ENCODE results near the gene DGKB. TPM values are rescaled to one million over a fixed set of nuclear protein-coding genes. Genes with fewer than 3 reads are reported as not detected.

Gene DGKB
- total and polyA plus RNA-seq, 8 donors: 0.20 to 260 (median 3.2) TPM; not detected in 4

GRCh38 chr7:14271441-14271840 is 631.1 kb downstream of the DGKB start:
- intact Hi-C loops (cut with DNase I; ENCODE audit: low total_unique reads): no loop called here
- no peak overlapping the region for H3K4me3 ChIP-seq

DNA sequence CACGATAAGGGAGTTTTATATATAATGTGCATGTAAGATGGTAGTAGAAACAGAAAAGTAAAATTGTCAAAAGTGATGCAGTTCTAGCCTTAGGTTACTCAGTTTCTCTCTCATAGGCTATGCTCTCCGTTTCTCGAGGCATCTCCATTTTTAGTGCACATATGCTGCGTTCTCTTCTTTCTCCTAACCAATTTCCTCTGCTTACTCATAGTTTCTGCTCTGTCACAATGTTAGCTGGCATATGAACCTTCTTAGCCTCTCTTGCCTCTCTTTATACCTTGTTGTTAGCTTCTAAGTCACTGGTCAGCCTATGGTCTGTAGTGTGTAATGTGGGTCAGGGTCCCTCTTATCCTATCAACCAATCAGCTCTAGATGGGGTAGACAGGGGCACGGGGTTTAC is 632.5 kb downstream of the DGKB start:
- H3K27ac ChIP-seq: no peak overlapping the region
- no peaks in the 10 kb centered on the region for H3K9me3 ChIP-seq
- TF ChIP-seq EP300 (IDR thresholded peaks at IDR 0.05): no peak
- no peak for TF ChIP-seq POLR2A (IDR thresholded peaks at IDR 0.05)
- no peak for TF ChIP-seq POLR2AphosphoS5 (IDR thresholded peaks at IDR 0.05)
- TF ChIP-seq CTCF (IDR thresholded peaks at IDR 0.05): no peak
- H3K4me3 ChIP-seq: no peak overlapping the region
- WGBS, 5 donors: 67 to 80% (median 76%) methylated on average over 5 of the region's 5 CpGs
- intact Hi-C loops (cut with DNase I; ENCODE audit: low total_unique reads): no loop called here
- H3K4me1 ChIP-seq: no peaks in the 10 kb centered on the region
- no peak for DNase-seq
- no peaks in the 10 kb centered on the region for H3K36me3 ChIP-seq
- no peaks in the 10 kb centered on the region for H3K27me3 ChIP-seq

More at GRCh38 chr7:14271441-14271840, 631.1 kb downstream of the DGKB start:
- no peaks in the 10 kb centered on the region for H3K4me1 ChIP-seq
- no peak for DNase-seq
- no peak overlapping the region for H3K27ac ChIP-seq
- no peaks in the 10 kb centered on the region for H3K9me3 ChIP-seq
- H3K27me3 ChIP-seq: no peaks in the 10 kb centered on the region
- 81 to 89% (median 81%) methylated on average over 3 of the region's 3 CpGs for WGBS, 5 donors
- TF ChIP-seq POLR2AphosphoS5 (IDR thresholded peaks at IDR 0.05) (no peak), CTCF (IDR thresholded peaks at IDR 0.05) (no peak), POLR2A (IDR thresholded peaks at IDR 0.05) (no peak), EP300 (IDR thresholded peaks at IDR 0.05) (no peak)
- H3K36me3 ChIP-seq: no peaks in the 10 kb centered on the region

DNA sequence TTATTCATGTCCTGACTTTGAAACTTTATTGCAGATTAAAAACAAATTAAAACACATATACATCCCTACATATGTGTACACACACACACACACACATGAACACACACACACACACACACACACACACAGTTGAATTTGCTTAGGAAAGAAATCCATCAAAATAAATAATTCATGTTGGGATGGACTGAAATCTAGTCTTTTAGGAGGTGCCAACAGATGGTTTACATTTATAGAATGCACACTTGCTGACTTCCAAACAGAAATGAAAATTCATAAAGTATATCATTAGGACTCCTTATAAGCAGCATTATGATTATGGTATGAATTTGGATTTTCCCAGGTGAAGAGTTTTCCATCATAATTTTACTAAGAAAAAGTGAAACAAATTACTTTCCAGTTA is 642.5 kb downstream of the DGKB start:
- no peak for DNase-seq
- Histone ChIP-seq H3K27ac (no peak overlapping the region), H3K9me3 (no peaks in the 10 kb centered on the region), H3K27me3 (no peaks in the 10 kb centered on the region), H3K4me3 (no peak overlapping the region), H3K36me3 (no peaks in the 10 kb centered on the region), H3K4me1 (peaks cover 0 to 5% (median 0%) of the 10 kb centered on the region in 4 donors)
- no peak for TF ChIP-seq EP300 (IDR thresholded peaks at IDR 0.05)
- TF ChIP-seq POLR2AphosphoS5 (IDR thresholded peaks at IDR 0.05): no peak
- no peak for TF ChIP-seq CTCF (IDR thresholded peaks at IDR 0.05)
- TF ChIP-seq POLR2A (IDR thresholded peaks at IDR 0.05): no peak
- intact Hi-C loops (cut with DNase I; ENCODE audit: low total_unique reads): no loop called here

GRCh38 chr7:14258861-14259260 is 643.7 kb downstream of the DGKB start:
- Histone ChIP-seq H3K36me3 (no peaks in the 10 kb centered on the region), H3K4me3 (no peak overlapping the region), H3K4me1 (peaks cover 0 to 10% (median 0%) of the 10 kb centered on the region in 4 donors), H3K27ac (no peak overlapping the region), H3K9me3 (no peaks in the 10 kb centered on the region), H3K27me3 (no peaks in the 10 kb centered on the region)
- WGBS, 5 donors: 81 to 93% (median 89%) methylated on average over 1 of the region's 1 CpG
- intact Hi-C loops (cut with DNase I; ENCODE audit: low total_unique reads): no loop called here
- DNase-seq: no peak
- TF ChIP-seq EP300 (IDR thresholded peaks at IDR 0.05) (no peak), CTCF (IDR thresholded peaks at IDR 0.05) (no peak), POLR2A (IDR thresholded peaks at IDR 0.05) (no peak)

Data from stomach (tissue), 9 donors.